Prostate gland (tissue), 2 donors: ENCODE measurements around the gene ARHGEF4.

Experiments used
- POLR2A ChIP-seq: fragments of 450-650 bp; IDR thresholded peaks from one replicate; pipeline ENCODE4 v1.6.1; 2016; ENCODE audit warnings: antibody characterized with exemption, mild to moderate bottlenecking
- TF ChIP-seq, protein P1 (sequence below), 4 experiments: fragments of 200-600 bp in 2 of 4; fragments of 450-650 bp in 2 of 4; sonication (generic) in 2 of 4; IDR thresholded peaks; 1 replicate in 3 of 4; 2 replicates in 1 of 4; pipeline ENCODE4 v1.5.1; 2016 to 2019; ENCODE audit warnings: antibody characterized with exemption in 4 of 4, mild to moderate bottlenecking in 2 of 4, moderate library complexity in 2 of 4

DNA sequence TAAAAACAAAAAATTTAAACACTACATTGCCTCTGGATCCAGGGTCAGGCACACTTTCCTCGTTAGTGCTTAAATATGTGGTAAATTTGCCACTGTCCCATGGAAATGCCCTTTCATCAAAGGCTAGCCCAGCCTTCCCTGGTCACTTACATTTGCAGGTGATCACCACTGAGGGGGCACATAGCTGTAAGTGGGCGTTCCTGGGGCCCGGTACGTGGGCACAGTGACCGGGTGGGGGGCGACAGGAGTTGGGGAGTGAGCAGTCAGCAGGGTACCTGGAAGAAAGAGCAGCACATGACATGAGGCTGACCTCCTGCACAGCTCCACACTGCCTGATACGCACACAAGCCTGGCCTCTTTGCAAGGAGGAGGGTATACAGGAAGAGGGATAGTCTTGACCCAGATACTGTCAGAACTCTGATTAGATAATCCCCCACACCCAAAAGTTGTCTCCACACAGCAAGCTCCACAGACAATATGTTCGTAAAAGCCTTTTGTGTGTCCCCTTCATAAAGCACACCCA is 216.1 kb downstream of the ARHGEF4 start:
- TF ChIP-seq, protein P1, sequence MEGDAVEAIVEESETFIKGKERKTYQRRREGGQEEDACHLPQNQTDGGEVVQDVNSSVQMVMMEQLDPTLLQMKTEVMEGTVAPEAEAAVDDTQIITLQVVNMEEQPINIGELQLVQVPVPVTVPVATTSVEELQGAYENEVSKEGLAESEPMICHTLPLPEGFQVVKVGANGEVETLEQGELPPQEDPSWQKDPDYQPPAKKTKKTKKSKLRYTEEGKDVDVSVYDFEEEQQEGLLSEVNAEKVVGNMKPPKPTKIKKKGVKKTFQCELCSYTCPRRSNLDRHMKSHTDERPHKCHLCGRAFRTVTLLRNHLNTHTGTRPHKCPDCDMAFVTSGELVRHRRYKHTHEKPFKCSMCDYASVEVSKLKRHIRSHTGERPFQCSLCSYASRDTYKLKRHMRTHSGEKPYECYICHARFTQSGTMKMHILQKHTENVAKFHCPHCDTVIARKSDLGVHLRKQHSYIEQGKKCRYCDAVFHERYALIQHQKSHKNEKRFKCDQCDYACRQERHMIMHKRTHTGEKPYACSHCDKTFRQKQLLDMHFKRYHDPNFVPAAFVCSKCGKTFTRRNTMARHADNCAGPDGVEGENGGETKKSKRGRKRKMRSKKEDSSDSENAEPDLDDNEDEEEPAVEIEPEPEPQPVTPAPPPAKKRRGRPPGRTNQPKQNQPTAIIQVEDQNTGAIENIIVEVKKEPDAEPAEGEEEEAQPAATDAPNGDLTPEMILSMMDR (IDR thresholded peaks at IDR 0.05), result no peak
- no peak for TF ChIP-seq POLR2A
